H9 (cell line): ENCODE data around the gene DDX24. TPM values are rescaled to one million over a fixed set of nuclear protein-coding genes. Genes with fewer than 3 reads are reported as not detected.

ENCODE experiments used
- DNase-seq: peaks from one replicate; pipeline ENCODE4 v3.0.0-alpha.2; 2017
- H2AFZ ChIP-seq: one replicate; pipeline ENCODE4 v1.6.1; 2013; ENCODE audit warnings: mild to moderate bottlenecking, low read length, control low read depth, moderate library complexity
- H2AK5ac ChIP-seq: 2 replicates; pipeline ENCODE4 v1.6.1; 2013; ENCODE audit warnings: low read length, control low read depth, mixed read lengths; ENCODE audit not compliant: insufficient read length
- H2BK120ac ChIP-seq: one replicate; pipeline ENCODE4 v1.6.1; 2013; ENCODE audit warnings: low read depth, mild to moderate bottlenecking, low read length, control low read depth, inconsistent platforms; ENCODE audit not compliant: poor library complexity, severe bottlenecking
- H2BK12ac ChIP-seq: 2 replicates; pipeline ENCODE4 v1.6.1; 2013; ENCODE audit warnings: low read length, control low read depth, mixed read lengths, low read depth; ENCODE audit not compliant: insufficient read length
- H2BK15ac ChIP-seq: 2 replicates; pipeline ENCODE4 v1.6.1; 2013; ENCODE audit warnings: low read depth, low read length, control low read depth
- H2BK20ac ChIP-seq: one replicate; pipeline ENCODE4 v1.6.1; 2013; ENCODE audit warnings: low read depth, mild to moderate bottlenecking, low read length, control low read depth, inconsistent platforms; ENCODE audit not compliant: poor library complexity, severe bottlenecking
- H2BK5ac ChIP-seq: 2 replicates; pipeline ENCODE4 v1.6.1; 2013; ENCODE audit warnings: low read length, control low read depth, mixed read lengths; ENCODE audit not compliant: insufficient read length
- H3K14ac ChIP-seq: 2 replicates; pipeline ENCODE4 v1.6.1; 2013; ENCODE audit warnings: low read length, control low read depth; ENCODE audit not compliant: insufficient read depth
- H3K18ac ChIP-seq: 2 replicates; pipeline ENCODE4 v1.6.1; 2013; ENCODE audit warnings: low read depth, mild to moderate bottlenecking, mixed read lengths, low read length, control low read depth; ENCODE audit not compliant: insufficient read length
- H3K23ac ChIP-seq: 2 replicates; pipeline ENCODE4 v1.6.1; 2013; ENCODE audit warnings: low read length, control low read depth, mixed read lengths, low read depth; ENCODE audit not compliant: insufficient read length
- H3K23me2 ChIP-seq: 2 replicates; pipeline ENCODE4 v1.6.1; 2013; ENCODE audit warnings: low read depth, mild to moderate bottlenecking, mixed read lengths, low read length, control low read depth; ENCODE audit not compliant: insufficient read length, poor library complexity, severe bottlenecking
- H3K27ac ChIP-seq: 2 replicates; pipeline ENCODE4 v1.5.1; 2013; ENCODE audit warnings: low read length, control low read depth, mixed read lengths, low read depth; ENCODE audit not compliant: insufficient read length
- H3K27me3 ChIP-seq: 2 replicates; pipeline ENCODE4 v1.6.1; 2013; ENCODE audit warnings: low read length, control low read depth, inconsistent platforms; ENCODE audit not compliant: insufficient read depth
- H3K4ac ChIP-seq: 2 replicates; pipeline ENCODE4 v1.6.1; 2013; ENCODE audit warnings: low read depth, mild to moderate bottlenecking, control low read depth, inconsistent platforms, low read length, moderate library complexity
- H3K4me1 ChIP-seq: 2 replicates; pipeline ENCODE4 v1.6.1; 2013; ENCODE audit warnings: low read length, control low read depth, inconsistent platforms; ENCODE audit not compliant: insufficient read depth
- H3K4me2 ChIP-seq: 2 replicates; pipeline ENCODE4 v1.6.1; 2013; ENCODE audit warnings: low read length, control low read depth, mixed read lengths; ENCODE audit not compliant: insufficient read length, insufficient read depth
- H3K56ac ChIP-seq: 2 replicates; pipeline ENCODE4 v1.6.1; 2013; ENCODE audit warnings: low read depth, mild to moderate bottlenecking, mixed read lengths, low read length, control low read depth; ENCODE audit not compliant: insufficient read length
- H3K79me1 ChIP-seq: 2 replicates; pipeline ENCODE4 v1.6.1; 2013; ENCODE audit warnings: low read depth, mild to moderate bottlenecking, moderate library complexity, low read length, control low read depth, inconsistent platforms; ENCODE audit not compliant: insufficient read depth, poor library complexity, severe bottlenecking
- H3K79me2 ChIP-seq: 2 replicates; pipeline ENCODE4 v1.6.1; 2013; ENCODE audit warnings: low read length, control low read depth, inconsistent platforms; ENCODE audit not compliant: insufficient read depth
- H3K9ac ChIP-seq: 2 replicates; pipeline ENCODE4 v1.6.1; 2013; ENCODE audit warnings: low read length, control low read depth, mixed read lengths; ENCODE audit not compliant: insufficient read length; ENCODE audit errors: extremely low read depth
- H3K9me3 ChIP-seq: one replicate; pipeline ENCODE4 v1.6.1; 2013; ENCODE audit warnings: low read depth, low read length, inconsistent platforms; ENCODE audit not compliant: control insufficient read depth
- H3T11ph ChIP-seq: one replicate; pipeline ENCODE4 v1.6.1; 2013; ENCODE audit warnings: mild to moderate bottlenecking, low read length, control low read depth, inconsistent platforms
- H4K20me1 ChIP-seq: one replicate; pipeline ENCODE4 v1.6.1; 2013; ENCODE audit not compliant: control insufficient read depth, insufficient read length, insufficient read depth
- H4K5ac ChIP-seq: 2 replicates; pipeline ENCODE4 v1.6.1; 2013; ENCODE audit warnings: low read depth, mild to moderate bottlenecking, mixed read lengths, low read length, control low read depth; ENCODE audit not compliant: insufficient read length
- H4K8ac ChIP-seq: replicated peaks from 2 replicates; pipeline ENCODE4 v1.6.1; 2013; ENCODE audit warnings: low read length, control low read depth, mixed read lengths, low read depth; ENCODE audit not compliant: insufficient read length
- H4K91ac ChIP-seq: 2 replicates; pipeline ENCODE4 v1.6.1; 2013; ENCODE audit warnings: low read depth, mild to moderate bottlenecking, moderate library complexity, mixed read lengths, low read length, control low read depth; ENCODE audit not compliant: insufficient read length
- H3K27ac Mint-ChIP-seq, 3 experiments: 2 replicates in 2 of 3; 3 replicates in 1 of 3; pipeline ENCODE4 v1.8.0; 2020 to 2021; ENCODE audit warnings: mixed read lengths in 3 of 3, mild to moderate bottlenecking in 1 of 3, moderate library complexity in 1 of 3
- H3K27me3 Mint-ChIP-seq: 2 replicates; pipeline ENCODE4 v1.8.0; 2021; ENCODE audit warnings: low read depth, mild to moderate bottlenecking, moderate library complexity, mixed read lengths
- H3K36me3 Mint-ChIP-seq, 3 experiments: 2 replicates in 2 of 3; 3 replicates in 1 of 3; pipeline ENCODE4 v1.8.0; 2020 to 2021; ENCODE audit warnings: low read depth in 3 of 3, mixed read lengths in 3 of 3; ENCODE audit not compliant: insufficient read depth in 1 of 3
- H3K4me1 Mint-ChIP-seq, 2 experiments: 2 replicates each; pipeline ENCODE4 v1.8.0; 2020; ENCODE audit warnings: mixed read lengths in 2 of 2
- H3K4me3 Mint-ChIP-seq, 2 experiments: 2 replicates in 1 of 2; 3 replicates in 1 of 2; pipeline ENCODE4 v1.8.0; 2020 to 2021; ENCODE audit warnings: mild to moderate bottlenecking in 2 of 2, mixed read lengths in 2 of 2, moderate library complexity in 1 of 2
- H3K9me3 Mint-ChIP-seq, 2 experiments: 2 replicates in 1 of 2; 3 replicates in 1 of 2; pipeline ENCODE4 v1.8.0; 2020; ENCODE audit warnings: mild to moderate bottlenecking in 2 of 2, mixed read lengths in 2 of 2, moderate library complexity in 1 of 2
- CTCF ChIP-seq: fragments of 200-600 bp; sonication (generic); conservative IDR thresholded peaks from 3 replicates; pipeline ENCODE4 v1.8.0; 2021; ENCODE audit warnings: antibody characterized with exemption, mild to moderate bottlenecking
- WGBS: extraction: QIAGEN DNeasy Blood & Tissue Kit; methylation state at CpG from one replicate; pipeline ENCODE4 v1.1.7; 2013; ENCODE audit warnings: missing lambda C conversion rate, low lambda C conversion rate, mixed read lengths; ENCODE audit not compliant: insufficient read length; ENCODE audit errors: extremely low coverage; 5-methylcytosine and 5-hydroxymethylcytosine counted together
- total RNA-seq: library from RNA; stranded (reverse); gene quantifications from 2 replicates; pipeline ENCODE4 v1.2.1, GENCODE V29; 2021

The DDX24 gene
- total RNA-seq, 1 experiment from 2014 or later, result 172 TPM

- Mint-ChIP-seq H3K36me3 (no peaks in the 10 kb centered on the region), H3K27ac (peak overlapping the region in 1 of 3 experiments; percentile 83; a peak in 1 of 7 replicates), H3K9me3 (no peaks in the 10 kb centered on the region; a peak in 1 of 5 replicates), H3K27me3 (no peaks in the 10 kb centered on the region), H3K4me1 (peaks cover 0 to 5% of the 10 kb centered on the region in 2 experiments; a peak in 1 of 4 replicates), H3K4me3 (no peak overlapping the region)
- Histone ChIP-seq H3T11ph (no peak overlapping the region), H3K4me1 (no peaks in the 10 kb centered on the region), H2BK15ac (no peak overlapping the region), H3K4me2 (no peak overlapping the region), H3K18ac (no peak overlapping the region), H2AFZ (no peak overlapping the region), H3K27me3 (no peaks in the 10 kb centered on the region), H3K4ac (no peak overlapping the region), H2BK20ac (no peak overlapping the region), H4K20me1 (no peaks in the 10 kb centered on the region), H3K9ac (no peak overlapping the region), H3K14ac (no peak overlapping the region), H4K5ac (no peak overlapping the region), H2AK5ac (no peak overlapping the region), H3K23me2 (no peaks in the 10 kb centered on the region), H3K27ac (no peak overlapping the region), H3K79me2 (no peaks in the 10 kb centered on the region), H3K23ac (no peak overlapping the region), H4K8ac (no peak overlapping the region), H3K9me3 (no peaks in the 10 kb centered on the region), H2BK120ac (no peak overlapping the region), H3K79me1 (no peaks in the 10 kb centered on the region), H4K91ac (no peak overlapping the region), H2BK5ac (peak overlapping the region; percentile 35), H3K56ac (no peak overlapping the region), H2BK12ac (no peak overlapping the region)
- no CpG with 5 or more reads among the region's 8 CpGs for WGBS
- DNase-seq, result no peak
- no peak for TF ChIP-seq CTCF
Measured at GRCh38 chr14:94102768-94103482, 21.9 kb upstream of the DDX24 start.
